ENCODE measurements around the gene NCOA1.

The NCOA1 gene

GRCh38 chr2:24494410-24494809 is 3.4 kb downstream of the NCOA1 start:
- no peak for TF ChIP-seq CTCF (IDR thresholded peaks at IDR 0.05; ENCODE audit: insufficient read depth, low read depth, low read length, missing control alignments)

GRCh38 chr2:24495451-24495850 is 4.4 kb downstream of the NCOA1 start:
- H3K4me3 ChIP-seq (ENCODE audit: low read depth, low read length): no peak overlapping the region
- no peak for DNase-seq (ENCODE audit: low read depth)
- no peak for TF ChIP-seq CTCF (IDR thresholded peaks at IDR 0.05; ENCODE audit: insufficient read depth, low read depth, low read length, missing control alignments)

More at GRCh38 chr2:24494410-24494809, 3.4 kb downstream of the NCOA1 start:
- DNase-seq (ENCODE audit: low read depth): no peak
- H3K4me3 ChIP-seq (ENCODE audit: low read depth, low read length): no peak overlapping the region

- H3K4me3 ChIP-seq (ENCODE audit: low read depth, low read length): no peak overlapping the region
- TF ChIP-seq CTCF (IDR thresholded peaks at IDR 0.05; ENCODE audit: insufficient read depth, low read depth, low read length, missing control alignments): no peak
- no peak for DNase-seq (ENCODE audit: low read depth)
Observed at GRCh38 chr2:24496959-24497358, 5.9 kb downstream of the NCOA1 start.

GRCh38 chr2:24497685-24498084 is 6.6 kb downstream of the NCOA1 start:
- H3K4me3 ChIP-seq (ENCODE audit: low read depth, low read length): no peak overlapping the region
- no peak for TF ChIP-seq CTCF (IDR thresholded peaks at IDR 0.05; ENCODE audit: insufficient read depth, low read depth, low read length, missing control alignments)
- no peak for DNase-seq (ENCODE audit: low read depth)

GRCh38 chr2:24498121-24498520 is 7.1 kb downstream of the NCOA1 start:
- no peak for TF ChIP-seq CTCF (IDR thresholded peaks at IDR 0.05; ENCODE audit: insufficient read depth, low read depth, low read length, missing control alignments)
- DNase-seq (ENCODE audit: low read depth): no peak
- H3K4me3 ChIP-seq (ENCODE audit: low read depth, low read length): no peak overlapping the region

GRCh38 chr2:24501813-24502212 is 10.8 kb downstream of the NCOA1 start:
- no peak for DNase-seq (ENCODE audit: low read depth)
- H3K4me3 ChIP-seq (ENCODE audit: low read depth, low read length): no peak overlapping the region

More at GRCh38 chr2:24501813-24502212, 10.8 kb downstream of the NCOA1 start:
- no peak for TF ChIP-seq CTCF (IDR thresholded peaks at IDR 0.05; ENCODE audit: insufficient read depth, low read depth, low read length, missing control alignments)

Data from GM12865 (cell line).